Gastrocnemius medialis (tissue), 4 donors: ENCODE data around the gene CCDC196.

ENCODE experiments used
- CTCF ChIP-seq, 5 experiments: fragments of 450-650 bp in 3 of 5; fragments of 200-600 bp in 2 of 5; sonication (generic) in 2 of 5; IDR thresholded peaks in 4 of 5; conservative IDR thresholded peaks in 1 of 5; 1 replicate in 4 of 5; 2 replicates in 1 of 5; pipeline ENCODE4 v1.5.1; 2016 to 2019; ENCODE audit warnings: antibody characterized with exemption in 5 of 5, mild to moderate bottlenecking in 3 of 5, moderate library complexity in 3 of 5
- POLR2A ChIP-seq, 2 donors: fragments of 450-650 bp; IDR thresholded peaks; one replicate each; pipeline ENCODE4 v1.6.1; 2017; ENCODE audit warnings: antibody characterized with exemption in 2 of 2, mild to moderate bottlenecking in 2 of 2, moderate library complexity in 2 of 2

DNA sequence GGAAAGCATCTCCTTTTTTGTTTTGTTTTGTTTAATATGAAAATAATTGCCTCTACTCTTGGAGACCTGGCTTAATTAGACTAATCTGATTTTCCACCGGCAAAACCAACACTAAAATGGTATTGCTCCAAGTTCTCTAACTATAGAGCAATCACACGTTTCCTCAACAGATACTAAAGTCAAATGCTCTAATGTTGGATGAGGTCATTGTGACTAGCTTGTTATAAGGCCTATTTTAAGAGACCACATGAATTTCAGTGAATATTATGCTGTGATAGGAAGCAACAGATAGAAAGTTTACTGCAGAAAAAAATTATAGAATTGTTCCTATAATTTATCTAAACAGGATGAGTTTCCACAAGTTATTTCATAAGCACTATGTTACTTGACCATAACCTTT is 3.3 kb upstream of the CCDC196 start:
- no peak for TF ChIP-seq CTCF (IDR thresholded peaks at IDR 0.05 in 4 of 5, conservative IDR thresholded peaks at IDR 0.05 in 1 of 5)
- TF ChIP-seq POLR2A (IDR thresholded peaks at IDR 0.05): no peak
